HepG2 (cell line): ENCODE results near the gene SIGLEC1. TPM values are rescaled to one million over a fixed set of nuclear protein-coding genes. Genes with fewer than 3 reads are reported as not detected.

ENCODE experiments used
- CREM ChIP-seq, 2 experiments: sonication (generic) in 1 of 2; formaldehyde crosslinking in 1 of 2; IDR thresholded peaks; 2 replicates each; pipeline versions ENCODE4 v1.4.0 to v1.6.1; 2016 to 2020; ENCODE audit warnings: antibody characterized with exemption in 1 of 2, mild to moderate bottlenecking in 1 of 2, missing genetic modification reagents in 1 of 2
- EEA1 ChIP-seq: sonication (generic); formaldehyde crosslinking; IDR thresholded peaks from 2 replicates; pipeline ENCODE4 v1.5.1; 2020; ENCODE audit warnings: mild to moderate bottlenecking, missing genetic modification reagents, borderline replicate concordance
- FOXK1 ChIP-seq: sonication (generic); formaldehyde crosslinking; IDR thresholded peaks from 2 replicates; pipeline ENCODE4 v1.4.0; 2020; ENCODE audit warnings: low read depth, missing genetic modification reagents, borderline replicate concordance
- GPN1 ChIP-seq: sonication (generic); formaldehyde crosslinking; IDR thresholded peaks from 2 replicates; pipeline ENCODE4 v1.5.1; 2020; ENCODE audit warnings: missing genetic modification reagents, borderline replicate concordance
- KLF15 ChIP-seq: sonication (generic); formaldehyde crosslinking; IDR thresholded peaks from 2 replicates; pipeline ENCODE4 v1.8.1; 2023; ENCODE audit warnings: borderline replicate concordance, mild to moderate bottlenecking, inconsistent platforms, missing genetic modification reagents, mixed read lengths
- MTA1 ChIP-seq: sonication (generic); formaldehyde crosslinking; IDR thresholded peaks from 2 replicates; pipeline ENCODE4 v1.4.0; 2020; ENCODE audit warnings: missing genetic modification reagents, mild to moderate bottlenecking, borderline replicate concordance
- PHF20 ChIP-seq: sonication (generic); formaldehyde crosslinking; IDR thresholded peaks from 2 replicates; pipeline ENCODE4 v1.5.0; 2020; ENCODE audit warnings: mild to moderate bottlenecking, missing genetic modification reagents
- POGK ChIP-seq: sonication (generic); formaldehyde crosslinking; conservative IDR thresholded peaks from 2 replicates; pipeline ENCODE4 v1.8.0; 2022; ENCODE audit warnings: mild to moderate bottlenecking, moderate library complexity, missing genetic modification reagents
- POLR2G ChIP-seq: fragments of 200-400 bp; formaldehyde crosslinking; IDR thresholded peaks from 2 replicates; pipeline ENCODE4 v1.6.1; 2018; ENCODE audit warnings: mild to moderate bottlenecking, low read depth, low read length, moderate library complexity
- PRPF4 ChIP-seq: fragments of 200-400 bp; formaldehyde crosslinking; IDR thresholded peaks from 2 replicates; pipeline ENCODE4 v1.6.1; 2016; ENCODE audit warnings: low read length, low read depth; ENCODE audit not compliant: poor library complexity, severe bottlenecking
- STAT6 ChIP-seq: sonication (generic); formaldehyde crosslinking; IDR thresholded peaks from 2 replicates; pipeline ENCODE4 v1.4.0; 2020; ENCODE audit warnings: missing genetic modification reagents, mild to moderate bottlenecking, borderline replicate concordance
- ZFP36L2 ChIP-seq: sonication (generic); formaldehyde crosslinking; IDR thresholded peaks from 2 replicates; pipeline ENCODE4 v1.4.0; 2020; ENCODE audit warnings: missing genetic modification reagents
- ZNF232 ChIP-seq: sonication (generic); formaldehyde crosslinking; IDR thresholded peaks from 2 replicates; pipeline ENCODE4 v1.4.0; 2020; ENCODE audit warnings: missing genetic modification reagents, borderline replicate concordance
- ZNF275 ChIP-seq: sonication (generic); formaldehyde crosslinking; IDR thresholded peaks from 2 replicates; pipeline ENCODE4 v1.8.0; 2022; ENCODE audit warnings: missing genetic modification reagents, mild to moderate bottlenecking, inconsistent platforms, borderline replicate concordance
- ZNF484 ChIP-seq: sonication (generic); formaldehyde crosslinking; IDR thresholded peaks from 2 replicates; pipeline ENCODE4 v1.5.1; 2020; ENCODE audit warnings: mild to moderate bottlenecking, low read depth, missing genetic modification reagents, borderline replicate concordance
- ZNF513 ChIP-seq: sonication (generic); formaldehyde crosslinking; conservative IDR thresholded peaks from 2 replicates; pipeline ENCODE4 v1.5.0; 2020; ENCODE audit warnings: missing genetic modification reagents
- ZNF770 ChIP-seq: sonication (generic); formaldehyde crosslinking; IDR thresholded peaks from 2 replicates; pipeline ENCODE4 v1.5.0; 2020; ENCODE audit warnings: mild to moderate bottlenecking, missing genetic modification reagents
- polyA plus RNA-seq, 8 experiments: library from polyadenylated mRNA; depleted of rRNA in 3 of 8; stranded (reverse) in 7 of 8; unstranded in 1 of 8; fragments of >200 nt; fragmentation: Illumina TruSeq in 4 of 8; extraction: Trizol in 4 of 8; gene quantifications; 2 replicates each; pipeline versions ENCODE4 v1.2.1 to v1.2.3, GENCODE V29; 2011 to 2016; ENCODE audit warnings: low read depth in 4 of 8, missing spikeins in 1 of 8, mixed read lengths in 1 of 8; ENCODE audit not compliant: insufficient read depth in 1 of 8
- total RNA-seq, 5 experiments: library from RNA; depleted of rRNA; stranded (reverse); fragments of >200 nt; fragmentation: Illumina TruSeq; extraction: Trizol; gene quantifications; 2 replicates each; pipeline ENCODE4 v1.2.3, GENCODE V29; 2016; ENCODE audit warnings: low read depth in 1 of 5

SIGLEC1 gene
- total and polyA plus RNA-seq, 2 of the 13 experiments (the other 11 are each of a cell fraction or from before 2014, with no cell fraction given) = 0.01 TPM; not detected in 1

GRCh38 chr20:3739054-3739925 is 26.9 kb upstream of the SIGLEC1 start (continued):
- TF ChIP-seq ZFP36L2 (no peak), ZNF513 (CRISPR knock-in tag) (no peak), CREM (IDR thresholded peaks at IDR 0.05) (no peak), CREM (CRISPR knock-in tag; IDR thresholded peaks at IDR 0.05) (no peak), ZNF275 (CRISPR knock-in tag) (no peak), PRPF4 (no peak), MTA1 (CRISPR knock-in tag) (peak; percentile 57; the same call in 1 of the 2 replicates), ZNF232 (peak; percentile 85; the same call in 1 of the 2 replicates), FOXK1 (CRISPR knock-in tag) (no peak), KLF15 (CRISPR knock-in tag) (0 out of 2 replicates have a peak, but pooled peaks have one; percentile 22), ZNF484 (CRISPR knock-in tag) (no peak), PHF20 (CRISPR knock-in tag) (no peak), POGK (peak; percentile 86), EEA1 (CRISPR knock-in tag) (no peak; the same call in 1 of the 2 replicates), POLR2G (no peak), GPN1 (CRISPR knock-in tag) (0 out of 2 replicates have a peak, but pooled peaks have one; percentile 20), STAT6 (CRISPR knock-in tag) (no peak), ZNF770 (no peak)
